ENCODE measurements around the gene TRPM6. TPM values are rescaled to one million over a fixed set of nuclear protein-coding genes. Genes with fewer than 3 reads are reported as not detected.

Gene TRPM6
- total RNA-seq, 2 experiments from 2014 or later, result not detected

DNA sequence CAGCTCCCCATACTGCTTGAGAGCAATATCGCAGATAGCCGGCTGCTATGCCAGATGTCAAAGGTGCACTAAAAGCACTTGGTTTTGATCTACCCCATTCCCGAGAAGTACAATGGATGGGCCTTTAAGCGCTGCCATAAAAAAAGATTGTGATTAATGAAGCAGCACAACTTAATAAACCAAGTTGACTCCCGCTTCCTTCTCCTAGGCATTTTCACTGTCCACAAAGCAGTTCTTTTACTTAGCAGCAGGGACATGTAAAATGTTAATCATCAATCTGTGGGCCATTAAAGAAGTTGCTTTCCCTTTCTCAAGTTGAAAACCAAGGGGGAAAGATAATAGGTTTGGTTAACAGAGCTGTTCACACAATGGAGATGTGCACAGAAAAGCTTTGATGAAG lies 176.4 kb downstream of the TRPM6 start:
- TF ChIP-seq, protein P1, sequence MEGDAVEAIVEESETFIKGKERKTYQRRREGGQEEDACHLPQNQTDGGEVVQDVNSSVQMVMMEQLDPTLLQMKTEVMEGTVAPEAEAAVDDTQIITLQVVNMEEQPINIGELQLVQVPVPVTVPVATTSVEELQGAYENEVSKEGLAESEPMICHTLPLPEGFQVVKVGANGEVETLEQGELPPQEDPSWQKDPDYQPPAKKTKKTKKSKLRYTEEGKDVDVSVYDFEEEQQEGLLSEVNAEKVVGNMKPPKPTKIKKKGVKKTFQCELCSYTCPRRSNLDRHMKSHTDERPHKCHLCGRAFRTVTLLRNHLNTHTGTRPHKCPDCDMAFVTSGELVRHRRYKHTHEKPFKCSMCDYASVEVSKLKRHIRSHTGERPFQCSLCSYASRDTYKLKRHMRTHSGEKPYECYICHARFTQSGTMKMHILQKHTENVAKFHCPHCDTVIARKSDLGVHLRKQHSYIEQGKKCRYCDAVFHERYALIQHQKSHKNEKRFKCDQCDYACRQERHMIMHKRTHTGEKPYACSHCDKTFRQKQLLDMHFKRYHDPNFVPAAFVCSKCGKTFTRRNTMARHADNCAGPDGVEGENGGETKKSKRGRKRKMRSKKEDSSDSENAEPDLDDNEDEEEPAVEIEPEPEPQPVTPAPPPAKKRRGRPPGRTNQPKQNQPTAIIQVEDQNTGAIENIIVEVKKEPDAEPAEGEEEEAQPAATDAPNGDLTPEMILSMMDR (IDR thresholded peaks at IDR 0.05), result no peak
- Histone ChIP-seq H3K4me3 (ENCODE audit: low read length) (no peak overlapping the region), H3K27ac (ENCODE audit: low read depth in 1 of 2, low read length in 2 of 2) (no peak overlapping the region), H3K36me3 (ENCODE audit: insufficient read depth, low read length) (no peaks in the 10 kb centered on the region), H3K4me1 (ENCODE audit: insufficient read depth, low read length) (no peaks in the 10 kb centered on the region), H3K27me3 (ENCODE audit: control insufficient read depth in 1 of 2, insufficient read depth in 2 of 2, low read length in 2 of 2) (peaks cover 0 to 2% of the 10 kb centered on the region in 2 experiments), H3K9me3 (ENCODE audit: control insufficient read depth in 1 of 2, insufficient read depth in 1 of 2, low read length in 2 of 2) (peaks cover 0 to 1% of the 10 kb centered on the region in 2 experiments)
- Mint-ChIP-seq H3K4me3 (no peak overlapping the region), H3K9me3 (no peaks in the 10 kb centered on the region), H3K36me3 (ENCODE audit: low read depth) (no peaks in the 10 kb centered on the region), H3K4me1 (ENCODE audit: low read depth) (no peaks in the 10 kb centered on the region), H3K27me3 (peaks cover 5% of the 10 kb centered on the region), H3K27ac (no peak overlapping the region)
- DNase-seq (no peak), ATAC-seq (ENCODE audit: poor library complexity) (no peak)
- intact Hi-C loops (cut with DNase I, micrococcal nuclease), result no loop called here
- ChIA-PET CTCF (no interaction called here), POLR2A (no interaction called here)

DNA sequence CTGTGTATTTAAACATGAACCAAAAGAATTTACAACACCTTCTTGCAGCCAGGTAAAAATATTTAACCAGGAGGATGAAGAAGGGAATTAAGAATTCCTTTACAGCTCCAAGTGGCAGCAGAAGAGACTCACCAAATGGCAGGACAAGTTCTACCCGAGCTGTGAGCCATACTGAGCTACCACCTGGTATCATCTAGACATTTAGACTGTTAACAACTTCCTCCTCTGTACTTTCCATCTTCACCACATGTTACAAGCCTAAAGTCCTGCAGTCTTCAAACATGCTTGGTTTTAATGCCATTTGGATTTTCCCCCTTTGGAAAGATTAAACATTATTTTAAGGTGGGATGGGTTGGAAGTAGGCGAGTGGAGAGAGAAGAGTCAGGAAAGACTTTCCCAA lies 190.2 kb downstream of the TRPM6 start:
- H3K4me3 Mint-ChIP-seq, result no peak overlapping the region
- DNase-seq (no peak), ATAC-seq (ENCODE audit: poor library complexity) (no peak)
- no peaks in the 10 kb centered on the region for H3K4me1 Mint-ChIP-seq (ENCODE audit: low read depth)
- H3K9me3 Mint-ChIP-seq, result no peaks in the 10 kb centered on the region
- Histone ChIP-seq H3K27ac (ENCODE audit: low read depth in 1 of 2, low read length in 2 of 2) (no peak overlapping the region), H3K4me3 (ENCODE audit: low read length) (no peak overlapping the region), H3K4me1 (ENCODE audit: insufficient read depth, low read length) (no peaks in the 10 kb centered on the region), H3K9me3 (ENCODE audit: control insufficient read depth in 1 of 2, insufficient read depth in 1 of 2, low read length in 2 of 2) (no peaks in the 10 kb centered on the region), H3K27me3 (ENCODE audit: control insufficient read depth in 1 of 2, insufficient read depth in 2 of 2, low read length in 2 of 2) (peaks cover 0 to 10% of the 10 kb centered on the region in 2 experiments), H3K36me3 (ENCODE audit: insufficient read depth, low read length) (no peaks in the 10 kb centered on the region)
- intact Hi-C loops (cut with DNase I, micrococcal nuclease), result no loop called here
- no peaks in the 10 kb centered on the region for H3K36me3 Mint-ChIP-seq (ENCODE audit: low read depth)
- CTCF ChIA-PET, result no interaction called here
- H3K27me3 Mint-ChIP-seq, result peaks cover 37% of the 10 kb centered on the region
- H3K27ac Mint-ChIP-seq, result no peak overlapping the region
- TF ChIP-seq, protein P1 (IDR thresholded peaks at IDR 0.05), result no peak
- POLR2A ChIA-PET, result no interaction called here

DNA sequence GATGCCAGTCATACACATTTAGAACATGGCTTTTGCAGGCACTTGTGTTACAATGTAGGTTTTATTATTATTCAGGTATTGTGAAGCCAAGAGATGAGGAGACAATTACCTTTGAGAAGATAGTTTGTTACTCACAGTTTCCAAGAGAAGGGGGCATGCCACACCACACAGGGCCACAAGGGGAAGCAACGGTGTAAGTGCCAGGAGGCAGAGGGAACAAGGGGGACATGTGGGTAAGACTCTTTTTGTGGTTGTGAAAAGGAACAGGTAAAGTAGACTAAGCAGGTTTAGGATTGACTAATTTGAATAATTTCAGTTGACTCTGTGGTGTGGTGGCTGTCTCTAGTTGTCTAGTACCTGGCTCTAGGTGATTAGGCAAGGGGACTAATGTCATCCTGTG lies 191.2 kb downstream of the TRPM6 start:
- Histone ChIP-seq H3K4me1 (ENCODE audit: insufficient read depth, low read length) (no peaks in the 10 kb centered on the region), H3K9me3 (ENCODE audit: control insufficient read depth in 1 of 2, insufficient read depth in 1 of 2, low read length in 2 of 2) (no peaks in the 10 kb centered on the region), H3K4me3 (ENCODE audit: low read length) (no peak overlapping the region), H3K36me3 (ENCODE audit: insufficient read depth, low read length) (no peaks in the 10 kb centered on the region), H3K27me3 (ENCODE audit: control insufficient read depth in 1 of 2, insufficient read depth in 2 of 2, low read length in 2 of 2) (peaks cover 0 to 10% of the 10 kb centered on the region in 2 experiments), H3K27ac (ENCODE audit: low read depth in 1 of 2, low read length in 2 of 2) (no peak overlapping the region)
- Mint-ChIP-seq H3K4me1 (ENCODE audit: low read depth) (no peaks in the 10 kb centered on the region), H3K27ac (no peak overlapping the region), H3K9me3 (no peaks in the 10 kb centered on the region), H3K36me3 (ENCODE audit: low read depth) (no peaks in the 10 kb centered on the region), H3K27me3 (peaks cover 38% of the 10 kb centered on the region), H3K4me3 (no peak overlapping the region)
- DNase-seq (no peak), ATAC-seq (ENCODE audit: poor library complexity) (no peak)
- POLR2A ChIA-PET, result no interaction called here
- TF ChIP-seq, protein P1 (IDR thresholded peaks at IDR 0.05), result no peak
- intact Hi-C loops (cut with DNase I, micrococcal nuclease), result no loop called here
- CTCF ChIA-PET, result no interaction called here
